Tibial nerve (tissue), 4 donors: ENCODE results near the gene TAOK1. TPM values are rescaled to one million over a fixed set of nuclear protein-coding genes. Genes with fewer than 3 reads are reported as not detected.

ENCODE experiments used
- DNase-seq, 2 donors: peaks; one replicate each; pipeline ENCODE4 v3.0.0-alpha.2; 2019; ENCODE audit warnings: low spot score in 2 of 2
- H3K27ac ChIP-seq, 4 donors: fragments of 200-600 bp; sonication (generic) in 3 of 4; one replicate each; pipeline ENCODE4 v1.5.1; 2017 to 2019; ENCODE audit warnings: mild to moderate bottlenecking in 1 of 4
- H3K27me3 ChIP-seq, 2 donors: fragments of 200-600 bp; sonication (generic) in 1 of 2; one replicate each; pipeline versions ENCODE4 v1.5.1 to v1.6.0; 2017 to 2019
- H3K36me3 ChIP-seq, 3 donors: fragments of 200-600 bp; sonication (generic); one replicate each; pipeline ENCODE4 v1.5.1; 2018 to 2019
- H3K4me1 ChIP-seq, 4 donors: fragments of 200-600 bp; sonication (generic) in 3 of 4; one replicate each; pipeline ENCODE4 v1.5.1; 2017 to 2019
- H3K4me3 ChIP-seq, 4 donors: fragments of 200-600 bp; sonication (generic) in 3 of 4; one replicate each; pipeline ENCODE4 v1.5.1; 2017 to 2019; ENCODE audit warnings: mild to moderate bottlenecking in 1 of 4, moderate library complexity in 1 of 4
- H3K9me3 ChIP-seq, 4 donors: fragments of 200-600 bp; sonication (generic) in 3 of 4; one replicate each; pipeline ENCODE4 v1.5.1; 2017 to 2019
- CTCF ChIP-seq, 5 experiments: fragments of 200-600 bp in 3 of 5; fragments of 450-650 bp in 2 of 5; sonication (generic) in 3 of 5; IDR thresholded peaks; one replicate each; pipeline ENCODE4 v1.5.1; 2016 to 2019; ENCODE audit warnings: antibody characterized with exemption in 5 of 5, mild to moderate bottlenecking in 3 of 5, moderate library complexity in 2 of 5
- EP300 ChIP-seq, 2 donors: sonication (generic); formaldehyde crosslinking; IDR thresholded peaks; one replicate each; pipeline ENCODE4 v1.6.1; 2017; ENCODE audit warnings: antibody characterized with exemption in 2 of 2, mild to moderate bottlenecking in 1 of 2
- POLR2A ChIP-seq, 2 donors: fragments of 450-650 bp; IDR thresholded peaks; one replicate each; pipeline ENCODE4 v1.6.1; 2017; ENCODE audit warnings: antibody characterized with exemption in 2 of 2, mild to moderate bottlenecking in 2 of 2, moderate library complexity in 2 of 2
- WGBS, 2 donors: methylation state at CpG; one replicate each; pipeline ENCODE4 v1.1.5; 2018; 5-methylcytosine and 5-hydroxymethylcytosine counted together
- total RNA-seq, 4 donors: library from RNA; depleted of rRNA; stranded (reverse); fragments of >200 nt; gene quantifications; one replicate each; pipeline ENCODE4 v1.1.0, GENCODE V29; 2016

The TAOK1 gene
- total RNA-seq, 4 donors from 2014 or later: 63.0 to 86.1 (median 73.7) TPM

GRCh38 chr17:29495011-29495410 lies 104.8 kb downstream of the TAOK1 start:
- Histone ChIP-seq H3K27me3 (no peaks in the 10 kb centered on the region), H3K9me3 (no peaks in the 10 kb centered on the region), H3K4me1 (no peaks in the 10 kb centered on the region), H3K4me3 (no peak overlapping the region), H3K27ac (no peak overlapping the region), H3K36me3 (peaks cover 0 to 80% (median 0%) of the 10 kb centered on the region in 3 donors)
- no peak for DNase-seq
- TF ChIP-seq POLR2A (IDR thresholded peaks at IDR 0.05) (no peak), EP300 (IDR thresholded peaks at IDR 0.05) (no peak), CTCF (IDR thresholded peaks at IDR 0.05) (no peak)
- WGBS, 2 donors: 78 to 85% methylated on average over 1 of the region's 1 CpG

GRCh38 chr17:29504711-29505110 lies 114.5 kb downstream of the TAOK1 start:
- H3K27me3 ChIP-seq: no peaks in the 10 kb centered on the region
- 89 to 98% methylated on average over 1 of the region's 1 CpG for WGBS, 2 donors
- H3K9me3 ChIP-seq: no peaks in the 10 kb centered on the region
- no peak for DNase-seq
- no peaks in the 10 kb centered on the region for H3K4me1 ChIP-seq
- no peak for TF ChIP-seq POLR2A (IDR thresholded peaks at IDR 0.05)
- no peak for TF ChIP-seq CTCF (IDR thresholded peaks at IDR 0.05)
- no peak for TF ChIP-seq EP300 (IDR thresholded peaks at IDR 0.05)
- peaks cover 0 to 69% (median 8%) of the 10 kb centered on the region in 3 donors for H3K36me3 ChIP-seq
- no peak overlapping the region for H3K4me3 ChIP-seq
- no peak overlapping the region for H3K27ac ChIP-seq

GRCh38 chr17:29505836-29506235 lies 115.7 kb downstream of the TAOK1 start:
- Histone ChIP-seq H3K4me1 (no peaks in the 10 kb centered on the region), H3K9me3 (no peaks in the 10 kb centered on the region), H3K27ac (no peak overlapping the region), H3K36me3 (peaks cover 0 to 70% (median 10%) of the 10 kb centered on the region in 3 donors), H3K4me3 (no peak overlapping the region), H3K27me3 (no peaks in the 10 kb centered on the region)
- 72 to 74% methylated on average over 4 of the region's 4 CpGs for WGBS, 2 donors
- no peak for TF ChIP-seq POLR2A (IDR thresholded peaks at IDR 0.05)
- TF ChIP-seq EP300 (IDR thresholded peaks at IDR 0.05): no peak
- TF ChIP-seq CTCF (IDR thresholded peaks at IDR 0.05): no peak
- DNase-seq: no peak

GRCh38 chr17:29510953-29511352 lies 120.8 kb downstream of the TAOK1 start:
- H3K4me1 ChIP-seq: no peaks in the 10 kb centered on the region
- DNase-seq: no peak
- H3K27me3 ChIP-seq: no peaks in the 10 kb centered on the region
- H3K36me3 ChIP-seq: peaks cover 0 to 73% (median 5%) of the 10 kb centered on the region in 3 donors
- no peak overlapping the region for H3K4me3 ChIP-seq
- 94 to 95% methylated on average over 6 of the region's 6 CpGs for WGBS, 2 donors
- TF ChIP-seq EP300 (IDR thresholded peaks at IDR 0.05): no peak
- no peak for TF ChIP-seq POLR2A (IDR thresholded peaks at IDR 0.05)
- TF ChIP-seq CTCF (IDR thresholded peaks at IDR 0.05): no peak
- H3K9me3 ChIP-seq: no peaks in the 10 kb centered on the region
- no peak overlapping the region for H3K27ac ChIP-seq

GRCh38 chr17:29514792-29515191 lies 124.6 kb downstream of the TAOK1 start:
- H3K9me3 ChIP-seq: no peaks in the 10 kb centered on the region
- peaks cover 0 to 96% (median 11%) of the 10 kb centered on the region in 3 donors for H3K36me3 ChIP-seq
- 39 to 42% methylated on average over 2 of the region's 2 CpGs for WGBS, 2 donors
- no peaks in the 10 kb centered on the region for H3K4me1 ChIP-seq
- no peaks in the 10 kb centered on the region for H3K27me3 ChIP-seq
- no peak for TF ChIP-seq CTCF (IDR thresholded peaks at IDR 0.05)
- no peak for TF ChIP-seq POLR2A (IDR thresholded peaks at IDR 0.05)
- TF ChIP-seq EP300 (IDR thresholded peaks at IDR 0.05): no peak
- no peak overlapping the region for H3K27ac ChIP-seq
- no peak overlapping the region for H3K4me3 ChIP-seq
- DNase-seq: no peak
